AG09309 (cell line): ENCODE data around the gene FXYD3.

Experiments used
- DNase-seq: peaks from one replicate; pipeline ENCODE4 v3.0.0-alpha.2; 2010; ENCODE audit warnings: low read depth
- H3K4me3 ChIP-seq: 2 replicates; pipeline ENCODE4 v1.5.1; 2011; ENCODE audit warnings: mild to moderate bottlenecking, low read depth, low read length, moderate library complexity; ENCODE audit not compliant: control insufficient read depth
- TF ChIP-seq, protein P1 (sequence below): IDR thresholded peaks from 2 replicates; pipeline ENCODE4 v1.5.1; 2011; ENCODE audit warnings: mild to moderate bottlenecking, low read depth, low read length, inconsistent platforms; ENCODE audit not compliant: insufficient read depth, control insufficient read depth; ENCODE audit errors: missing control alignments

FXYD3 gene

DNA sequence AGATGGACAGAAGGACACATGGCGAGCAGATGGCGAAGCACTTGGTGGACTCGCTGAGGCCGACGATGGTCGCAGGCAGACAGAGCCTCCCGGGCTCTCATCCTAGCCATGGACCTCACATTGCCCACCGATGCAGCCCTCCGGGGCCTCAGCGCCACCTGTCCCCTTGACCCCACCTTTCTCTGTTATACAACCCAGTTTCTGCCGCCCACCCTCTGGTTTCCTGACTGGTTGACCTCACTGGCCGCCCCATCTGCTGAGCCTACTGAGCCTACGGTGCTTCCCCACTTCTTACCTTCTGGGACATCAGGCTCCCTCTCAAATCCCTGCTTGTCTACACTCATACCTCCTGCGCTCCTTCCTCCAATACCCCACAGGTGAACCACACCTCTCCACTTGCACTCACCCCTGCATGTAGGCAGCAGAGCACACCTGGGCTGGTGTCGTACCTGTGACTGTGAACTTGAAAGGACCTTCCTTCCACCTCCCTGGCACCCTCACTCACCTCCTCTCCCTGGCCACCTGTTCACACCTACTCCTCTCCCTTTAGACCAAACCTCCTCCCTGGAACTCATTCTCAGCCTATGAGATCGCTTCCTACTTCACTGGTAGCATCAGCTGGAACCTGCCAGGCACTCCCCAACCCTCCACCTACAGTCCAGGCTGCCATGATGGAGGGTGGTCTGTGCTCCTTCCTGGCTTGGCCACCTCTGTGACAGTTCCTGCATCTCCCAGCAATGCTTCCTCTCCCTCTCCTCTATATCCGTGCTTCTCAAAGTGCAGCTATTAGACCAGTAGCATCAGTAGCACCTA is 38.0 kb upstream of the FXYD3 start:
- no peak for DNase-seq
- TF ChIP-seq, protein P1, sequence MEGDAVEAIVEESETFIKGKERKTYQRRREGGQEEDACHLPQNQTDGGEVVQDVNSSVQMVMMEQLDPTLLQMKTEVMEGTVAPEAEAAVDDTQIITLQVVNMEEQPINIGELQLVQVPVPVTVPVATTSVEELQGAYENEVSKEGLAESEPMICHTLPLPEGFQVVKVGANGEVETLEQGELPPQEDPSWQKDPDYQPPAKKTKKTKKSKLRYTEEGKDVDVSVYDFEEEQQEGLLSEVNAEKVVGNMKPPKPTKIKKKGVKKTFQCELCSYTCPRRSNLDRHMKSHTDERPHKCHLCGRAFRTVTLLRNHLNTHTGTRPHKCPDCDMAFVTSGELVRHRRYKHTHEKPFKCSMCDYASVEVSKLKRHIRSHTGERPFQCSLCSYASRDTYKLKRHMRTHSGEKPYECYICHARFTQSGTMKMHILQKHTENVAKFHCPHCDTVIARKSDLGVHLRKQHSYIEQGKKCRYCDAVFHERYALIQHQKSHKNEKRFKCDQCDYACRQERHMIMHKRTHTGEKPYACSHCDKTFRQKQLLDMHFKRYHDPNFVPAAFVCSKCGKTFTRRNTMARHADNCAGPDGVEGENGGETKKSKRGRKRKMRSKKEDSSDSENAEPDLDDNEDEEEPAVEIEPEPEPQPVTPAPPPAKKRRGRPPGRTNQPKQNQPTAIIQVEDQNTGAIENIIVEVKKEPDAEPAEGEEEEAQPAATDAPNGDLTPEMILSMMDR: no peak

DNA sequence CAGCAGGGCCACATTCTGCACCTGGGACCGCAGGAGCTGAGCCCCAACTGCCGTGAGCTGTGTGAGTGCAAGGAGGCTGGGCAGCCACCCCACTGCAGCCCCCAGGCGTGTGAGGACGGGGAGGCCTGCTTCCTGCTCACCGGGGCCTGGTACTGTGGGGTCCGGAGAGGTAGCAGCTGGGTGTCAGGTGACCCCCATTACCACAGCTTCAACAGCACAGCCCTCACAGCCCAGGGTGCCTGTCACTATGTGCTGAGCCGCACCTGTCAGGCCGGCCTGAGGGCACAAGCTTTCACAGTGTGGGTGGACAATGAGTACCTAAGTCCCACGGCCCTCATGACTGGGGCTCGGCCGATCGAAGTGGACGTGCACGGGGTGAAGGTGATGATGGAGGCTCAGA is 35.8 kb upstream of the FXYD3 start:
- no peak overlapping the region for H3K4me3 ChIP-seq
- TF ChIP-seq, protein P1: no peak
- DNase-seq: no peak

More for the DNA sequence above, 38.0 kb upstream of the FXYD3 start:
- no peak overlapping the region for H3K4me3 ChIP-seq

DNA sequence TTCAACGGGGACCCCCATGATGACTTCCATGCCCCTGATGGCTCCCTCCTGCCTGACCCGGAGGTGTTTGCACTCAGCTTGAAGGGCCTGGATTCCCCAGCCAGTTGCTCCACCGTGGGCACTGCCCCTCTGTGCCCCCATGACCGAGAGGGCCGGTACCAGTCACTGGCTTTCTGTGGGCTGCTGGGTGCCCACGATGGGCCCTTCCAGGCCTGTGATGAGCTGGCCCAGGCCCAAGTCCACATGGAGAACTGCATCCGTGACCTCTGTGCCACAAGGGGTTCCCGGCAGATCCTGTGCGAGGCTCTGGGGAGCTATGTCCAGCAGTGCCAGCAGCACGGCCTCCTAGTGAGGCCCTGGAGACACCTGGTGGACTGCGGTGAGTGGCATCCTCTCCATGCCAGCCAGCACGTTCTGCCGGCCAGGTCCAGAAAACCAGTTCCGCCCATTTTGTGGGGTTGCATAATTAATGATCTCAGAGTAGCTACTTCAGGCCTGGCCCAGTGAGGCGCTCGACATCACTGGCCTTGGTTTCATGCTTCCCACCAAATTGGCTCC is 34.9 kb upstream of the FXYD3 start:
- no peak overlapping the region for H3K4me3 ChIP-seq
- TF ChIP-seq, protein P1: no peak
- no peak for DNase-seq

DNA sequence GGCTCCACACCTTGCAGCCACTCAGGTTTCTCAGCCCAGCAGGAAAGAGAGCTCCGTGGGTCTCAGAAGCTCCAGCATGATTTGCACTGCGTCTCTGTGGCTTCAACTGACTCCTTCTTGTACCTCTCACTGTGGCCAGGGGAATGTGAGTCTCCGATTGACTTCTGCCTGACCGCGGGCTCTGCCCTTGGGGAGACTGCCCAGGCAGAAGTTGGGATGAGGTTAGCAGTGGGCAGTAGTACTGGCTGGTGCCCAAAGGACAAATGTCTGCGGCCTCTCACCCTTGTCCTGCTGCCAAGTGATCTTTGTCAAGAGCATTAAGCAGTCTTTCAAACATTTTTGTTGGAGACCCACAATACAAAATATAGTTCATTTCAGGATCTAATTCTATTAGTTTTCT is 34.4 kb upstream of the FXYD3 start:
- DNase-seq: no peak
- TF ChIP-seq, protein P1: no peak
- H3K4me3 ChIP-seq: no peak overlapping the region

DNA sequence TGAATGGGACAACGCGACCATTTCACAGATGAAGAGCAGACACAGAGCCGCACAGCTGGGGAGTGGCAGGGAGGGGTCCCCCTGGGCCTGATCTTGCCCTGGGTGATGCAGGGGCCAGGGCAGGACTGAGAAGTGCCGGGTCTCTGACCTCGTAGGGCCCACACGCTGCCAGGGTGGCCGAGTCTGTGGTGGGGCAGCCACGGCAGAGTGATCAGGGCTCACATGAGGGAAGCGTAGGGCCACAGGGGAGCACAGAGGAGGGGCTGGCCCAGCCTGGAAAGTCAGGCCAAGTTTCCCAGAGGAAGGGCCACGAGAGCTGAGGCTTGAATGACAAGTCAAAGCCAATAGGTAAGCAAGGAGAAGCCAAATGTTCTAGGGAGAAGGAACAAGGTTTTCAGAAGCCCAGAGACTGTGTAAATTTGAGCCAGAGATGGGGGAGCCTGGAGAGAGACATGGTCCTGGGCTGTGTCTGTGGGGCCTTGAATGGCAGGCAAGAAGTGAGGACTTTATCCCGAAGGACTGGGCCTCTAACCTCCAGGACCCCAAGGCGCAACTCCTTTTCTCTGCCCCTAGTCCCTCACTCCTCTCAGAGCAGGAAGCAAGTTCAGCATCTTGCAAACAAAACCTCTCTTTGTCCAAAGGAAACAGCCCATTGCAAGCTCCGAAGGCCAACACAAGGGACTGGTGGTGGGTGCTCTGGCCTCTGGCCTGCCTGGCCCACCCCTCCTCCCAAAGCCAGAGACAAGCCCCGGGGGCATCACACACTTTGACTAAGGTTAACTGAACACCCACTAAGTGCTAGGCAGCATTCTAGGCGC is 31.7 kb upstream of the FXYD3 start:
- TF ChIP-seq, protein P1: no peak
- no peak for DNase-seq

DNA sequence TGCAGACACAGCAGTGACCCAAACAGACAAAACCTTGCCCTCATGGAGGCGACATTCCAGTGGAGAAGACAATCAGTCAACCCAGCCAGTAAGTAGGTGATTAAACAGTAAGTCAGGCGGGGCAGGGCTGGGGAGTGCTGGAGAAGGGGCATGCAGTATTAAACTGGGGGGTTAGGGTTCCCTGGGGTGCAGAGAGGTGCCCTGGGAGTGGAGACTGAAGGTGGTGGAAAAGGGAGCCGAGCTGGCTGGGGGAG is 31.2 kb upstream of the FXYD3 start:
- DNase-seq: no peak
- H3K4me3 ChIP-seq: no peak overlapping the region
- TF ChIP-seq, protein P1: no peak

More for the DNA sequence above, 31.7 kb upstream of the FXYD3 start:
- no peak overlapping the region for H3K4me3 ChIP-seq
